Measurements from ENCODE around the gene NOSIP.

NOSIP gene

GRCh38 chr19:49594157-49594992 is 14.0 kb upstream of the NOSIP start:
- no peak overlapping the region for H3K27ac ChIP-seq (replicated peaks)
- no peaks in the 10 kb centered on the region for H3K27me3 ChIP-seq (ENCODE audit: insufficient read depth, poor library complexity, severe bottlenecking)
- no peak overlapping the region for H3K4me3 ChIP-seq (replicated peaks; ENCODE audit: insufficient read depth, low read length)
- TF ChIP-seq POLR2AphosphoS5 (IDR thresholded peaks at IDR 0.05; ENCODE audit: low read depth) (no peak), GABPA (IDR thresholded peaks at IDR 0.05; ENCODE audit: low read depth) (no peak), REST (IDR thresholded peaks at IDR 0.05; ENCODE audit: insufficient replicate concordance, low read depth) (no peak), CTCF (IDR thresholded peaks at IDR 0.05; ENCODE audit: insufficient read depth, low read length) (no peak), SPI1 (IDR thresholded peaks at IDR 0.05; ENCODE audit: borderline replicate concordance, low read depth) (no peak)
- no peak for DNase-seq (ENCODE audit: low read depth in 1 of 2, low spot score in 1 of 2)

GRCh38 chr19:49593233-49594113 is 13.1 kb upstream of the NOSIP start:
- no peak for TF ChIP-seq REST (IDR thresholded peaks at IDR 0.05; ENCODE audit: insufficient replicate concordance, low read depth)
- no peak for TF ChIP-seq POLR2AphosphoS5 (IDR thresholded peaks at IDR 0.05; ENCODE audit: low read depth)
- TF ChIP-seq CTCF (IDR thresholded peaks at IDR 0.05; ENCODE audit: insufficient read depth, low read length) = no peak
- no peak for TF ChIP-seq GABPA (IDR thresholded peaks at IDR 0.05; ENCODE audit: low read depth)
- no peak for TF ChIP-seq SPI1 (IDR thresholded peaks at IDR 0.05; ENCODE audit: borderline replicate concordance, low read depth)
- Histone ChIP-seq H3K27ac (replicated peaks) (peak overlapping the region; percentile 94), H3K27me3 (ENCODE audit: insufficient read depth, poor library complexity, severe bottlenecking) (no peaks in the 10 kb centered on the region), H3K4me3 (replicated peaks; ENCODE audit: insufficient read depth, low read length) (peak overlapping the region; percentile 93)
- DNase-seq (ENCODE audit: low read depth in 1 of 2, low spot score in 1 of 2) = peak; percentile 84 to 94

GRCh38 chr19:49592486-49593232 is 12.3 kb upstream of the NOSIP start:
- Histone ChIP-seq H3K4me3 (replicated peaks; ENCODE audit: insufficient read depth, low read length) (peak overlapping the region; percentile 93), H3K27me3 (ENCODE audit: insufficient read depth, poor library complexity, severe bottlenecking) (no peaks in the 10 kb centered on the region), H3K27ac (replicated peaks) (peak overlapping the region; percentile 94)
- TF ChIP-seq REST (IDR thresholded peaks at IDR 0.05; ENCODE audit: insufficient replicate concordance, low read depth) (no peak), POLR2AphosphoS5 (IDR thresholded peaks at IDR 0.05; ENCODE audit: low read depth) (no peak), SPI1 (IDR thresholded peaks at IDR 0.05; ENCODE audit: borderline replicate concordance, low read depth) (no peak), CTCF (IDR thresholded peaks at IDR 0.05; ENCODE audit: insufficient read depth, low read length) (no peak), GABPA (IDR thresholded peaks at IDR 0.05; ENCODE audit: low read depth) (no peak)
- DNase-seq (ENCODE audit: low read depth in 1 of 2, low spot score in 1 of 2) = peak; percentile 24 to 35
